ENCODE data around the gene TEX51.

TEX51 gene

GRCh38 chr2:126879348-126880298, 19.1 kb upstream of the TEX51 start:
- no peak for DNase-seq

GRCh38 chr2:126880324-126880723, 18.4 kb upstream of the TEX51 start:
- no peak for DNase-seq

- no peak for DNase-seq
Observed at GRCh38 chr2:126880817-126881216, 17.9 kb upstream of the TEX51 start.

- DNase-seq = no peak
Observed at GRCh38 chr2:126881591-126881990, 17.1 kb upstream of the TEX51 start.

- no peak for DNase-seq
Observed at GRCh38 chr2:126882181-126882580, 16.5 kb upstream of the TEX51 start.

GRCh38 chr2:126882736-126883665, 15.7 kb upstream of the TEX51 start:
- no peak for DNase-seq

GRCh38 chr2:126883666-126884040, 15.0 kb upstream of the TEX51 start:
- no peak for DNase-seq

- no peak for DNase-seq
Observed at GRCh38 chr2:126884861-126885750, 13.6 kb upstream of the TEX51 start.

GRCh38 chr2:126885751-126886210, 12.9 kb upstream of the TEX51 start:
- DNase-seq = no peak

GRCh38 chr2:126886211-126886915, 12.3 kb upstream of the TEX51 start:
- no peak for DNase-seq

GRCh38 chr2:126886916-126887280, 11.8 kb upstream of the TEX51 start:
- no peak for DNase-seq

GRCh38 chr2:126887506-126887905, 11.2 kb upstream of the TEX51 start:
- DNase-seq = no peak

GRCh38 chr2:126888046-126888445, 10.6 kb upstream of the TEX51 start:
- no peak for DNase-seq

GRCh38 chr2:126889071-126889470, 9.6 kb upstream of the TEX51 start:
- no peak for DNase-seq

- DNase-seq = no peak
Observed at GRCh38 chr2:126889496-126890135, 9.1 kb upstream of the TEX51 start.

GRCh38 chr2:126890136-126890510, 8.6 kb upstream of the TEX51 start:
- DNase-seq = no peak

- DNase-seq = no peak
Observed at GRCh38 chr2:126890551-126891450, 7.9 kb upstream of the TEX51 start.

GRCh38 chr2:126891681-126892500, 6.8 kb upstream of the TEX51 start:
- DNase-seq = no peak

- DNase-seq = no peak
Observed at GRCh38 chr2:126893153-126893552, 5.5 kb upstream of the TEX51 start.

Measured in activated effector memory CD4-positive, alpha-beta T cell treated with Interleukin-2 at 50 U/mL for 16 hours (primary cell).